Chondrocyte (in vitro differentiated cells): ENCODE data around the gene RAB31. TPM values are rescaled to one million over a fixed set of nuclear protein-coding genes. Genes with fewer than 3 reads are reported as not detected.

Experiments used
- DNase-seq: peaks from one replicate; pipeline ENCODE4 v3.0.0; 2021; ENCODE audit warnings: mixed read lengths, low spot score
- H3K27ac Mint-ChIP-seq: one replicate; pipeline ENCODE4 v1.8.0; 2021; ENCODE audit warnings: mild to moderate bottlenecking, moderate library complexity, mixed read lengths; ENCODE audit not compliant: unreplicated experiment
- H3K27me3 Mint-ChIP-seq: 2 replicates; pipeline ENCODE4 v1.8.0; 2021; ENCODE audit warnings: low read depth, mixed read lengths
- H3K36me3 Mint-ChIP-seq: 2 replicates; pipeline ENCODE4 v1.8.0; 2021; ENCODE audit warnings: low read depth, mixed read lengths
- H3K4me1 Mint-ChIP-seq: 2 replicates; pipeline ENCODE4 v1.8.0; 2021; ENCODE audit warnings: low read depth, mild to moderate bottlenecking, mixed read lengths
- H3K4me3 Mint-ChIP-seq: one replicate; pipeline ENCODE4 v1.8.0; 2021; ENCODE audit warnings: mild to moderate bottlenecking, moderate library complexity, mixed read lengths; ENCODE audit not compliant: unreplicated experiment
- H3K9me3 Mint-ChIP-seq: 2 replicates; pipeline ENCODE4 v1.8.0; 2021; ENCODE audit warnings: low read depth, mixed read lengths
- CTCF ChIP-seq: fragments of 200-600 bp; sonication (generic); IDR thresholded peaks from 2 replicates; pipeline ENCODE4 v1.5.0; 2021; ENCODE audit warnings: antibody characterized with exemption, mild to moderate bottlenecking, moderate library complexity
- total RNA-seq: library from RNA; stranded (reverse); gene quantifications from 3 replicates; pipeline ENCODE4 v1.2.1, GENCODE V29; 2021

The RAB31 gene
- total RNA-seq, 1 donor from 2014 or later: 87.7 TPM

- Mint-ChIP-seq H3K4me3 (no peak overlapping the region), H3K36me3 (no peaks in the 10 kb centered on the region), H3K9me3 (no peaks in the 10 kb centered on the region), H3K4me1 (peaks cover 43% of the 10 kb centered on the region), H3K27me3 (no peaks in the 10 kb centered on the region), H3K27ac (peak overlapping the region; percentile 34)
- TF ChIP-seq CTCF: no peak
- no peak for DNase-seq
These were observed 1.8 kb upstream of the RAB31 start for GRCh38 chr18:9706081-9706935.

- Mint-ChIP-seq H3K27me3 (no peaks in the 10 kb centered on the region), H3K9me3 (no peaks in the 10 kb centered on the region), H3K4me1 (peaks cover 55% of the 10 kb centered on the region), H3K4me3 (peak overlapping the region; percentile 74), H3K27ac (peak overlapping the region; percentile 97), H3K36me3 (no peaks in the 10 kb centered on the region)
- TF ChIP-seq CTCF: no peak
- DNase-seq: no peak
These were observed 582 bp upstream of the RAB31 start for GRCh38 chr18:9707381-9708056.

- no peak for DNase-seq
- TF ChIP-seq CTCF: no peak
- Mint-ChIP-seq H3K4me3 (peak overlapping the region; percentile 93), H3K27me3 (no peaks in the 10 kb centered on the region), H3K27ac (peak overlapping the region; percentile 80), H3K36me3 (no peaks in the 10 kb centered on the region), H3K4me1 (peaks cover 60% of the 10 kb centered on the region), H3K9me3 (no peaks in the 10 kb centered on the region)
These were observed 568 bp downstream of the RAB31 start for GRCh38 chr18:9708434-9709303.

- DNase-seq: no peak
- Mint-ChIP-seq H3K27ac (peak overlapping the region; percentile 80), H3K4me1 (peaks cover 60% of the 10 kb centered on the region), H3K4me3 (peak overlapping the region; percentile 93), H3K36me3 (no peaks in the 10 kb centered on the region), H3K27me3 (no peaks in the 10 kb centered on the region), H3K9me3 (no peaks in the 10 kb centered on the region)
- TF ChIP-seq CTCF: no peak
These were observed 1.3 kb downstream of the RAB31 start for GRCh38 chr18:9709304-9709877.
